K562 treated with DMSO at 1 percent for 12 hours (cell line): ENCODE results near the gene BAHCC1. TPM values are rescaled to one million over a fixed set of nuclear protein-coding genes. Genes with fewer than 3 reads are reported as not detected.

Experiments used
- total RNA-seq: library from RNA; unstranded; fragments of 300-600 nt; gene quantifications from 2 replicates; pipeline ENCODE4 v1.2.3, GENCODE V29; 2022; ENCODE audit not compliant: insufficient read depth

Gene BAHCC1
- 3.8 and 12.7 TPM in 2 replicates for total RNA-seq

GRCh38 chr17:81394921-81395599, at the start of gene BAHCC1:
Gene BAHCC1 (plus strand): TSS chr17:81395457. CDS start chr17:81399740, 4,283 bp downstream.

GRCh38 chr17:81512562-81513371, 117.5 kb downstream of the BAHCC1 start, which contains the start of gene ACTG1:
Gene ACTG1 (minus strand): TSS chr17:81512799. CDS start chr17:81512354, 445 bp downstream.

Other genes with a start within 250 kb of the BAHCC1 start
- not detected in 2 replicates for gene PVALEF, start 229.9 kb upstream of the BAHCC1 start, total RNA-seq
- 0.15 TPM in 1 of 2 replicates, not detected in the other for gene AATK, start 229.2 kb upstream of the BAHCC1 start, total RNA-seq
- gene CEP131, start 172.5 kb upstream of the BAHCC1 start, total RNA-seq: 20.5 and 23.7 TPM in 2 replicates
- 14.7 and 32.0 TPM in 2 replicates for gene TEPSIN, start 156.4 kb upstream of the BAHCC1 start, total RNA-seq
- 42.6 and 60.3 TPM in 2 replicates for gene NDUFAF8, start 156.1 kb upstream of the BAHCC1 start, total RNA-seq
- 64.6 and 81.4 TPM in 2 replicates for gene SLC38A10, start 100.2 kb upstream of the BAHCC1 start, total RNA-seq
- 1,670 and 1,971 TPM in 2 replicates for gene ACTG1, start 117.3 kb downstream of the BAHCC1 start, total RNA-seq
- 2.2 TPM in 1 of 2 replicates, not detected in the other for gene FSCN2, start 132.9 kb downstream of the BAHCC1 start, total RNA-seq
- 14.7 and 19.3 TPM in 2 replicates for gene FAAP100, start 156.9 kb downstream of the BAHCC1 start, total RNA-seq
- gene NPLOC4, start 241.7 kb downstream of the BAHCC1 start, total RNA-seq: 66.5 and 131 TPM in 2 replicates
- 0.47 and 1.2 TPM in 2 replicates for gene TSPAN10, start 241.7 kb downstream of the BAHCC1 start, total RNA-seq